Smooth muscle cell (in vitro differentiated cells): ENCODE data around the gene OBSCN. TPM values are rescaled to one million over a fixed set of nuclear protein-coding genes. Genes with fewer than 3 reads are reported as not detected.
"Not testable (repeated sequence)": the region's sequence is repeated elsewhere in the genome, so short reads cannot be mapped to it uniquely, and the experiment has no call there.

Experiments used
- DNase-seq: peaks from one replicate; lab custom pipeline; 2025; ENCODE audit not compliant: unreplicated experiment; lab: John Stamatoyannopoulos, UW
- H2AFZ ChIP-seq: fragments of 200-600 bp; sonication (generic); 2 replicates; pipeline ENCODE4 v1.6.0; 2016; ENCODE audit warnings: antibody characterized with exemption, low read depth, mild to moderate bottlenecking
- H3F3A ChIP-seq: fragments of 200-600 bp; sonication (generic); 2 replicates; pipeline ENCODE4 v1.6.0; 2017; ENCODE audit warnings: antibody characterized with exemption, low read depth
- H3K27ac ChIP-seq: fragments of 200-600 bp; sonication (generic); 2 replicates; pipeline ENCODE4 v1.5.1; 2016; ENCODE audit warnings: low read depth, mild to moderate bottlenecking
- H3K27me3 ChIP-seq: fragments of 200-600 bp; sonication (generic); 2 replicates; pipeline ENCODE4 v1.6.1; 2016; ENCODE audit warnings: low read depth, mild to moderate bottlenecking
- H3K36me3 ChIP-seq: fragments of 200-600 bp; sonication (generic); 2 replicates; pipeline ENCODE4 v1.5.1; 2016; ENCODE audit warnings: low read depth
- H3K4me1 ChIP-seq: fragments of 200-600 bp; sonication (generic); 2 replicates; pipeline ENCODE4 v1.5.1; 2016; ENCODE audit warnings: low read depth
- H3K4me2 ChIP-seq: fragments of 200-600 bp; sonication (generic); 2 replicates; pipeline ENCODE4 v1.6.0; 2016; ENCODE audit warnings: mild to moderate bottlenecking
- H3K4me3 ChIP-seq: fragments of 200-600 bp; sonication (generic); 2 replicates; pipeline ENCODE4 v1.5.1; 2016; ENCODE audit warnings: mild to moderate bottlenecking
- H3K79me2 ChIP-seq: fragments of 200-600 bp; sonication (generic); 2 replicates; pipeline ENCODE4 v1.6.0; 2016; ENCODE audit warnings: low read depth, mild to moderate bottlenecking
- H3K9ac ChIP-seq: fragments of 200-600 bp; sonication (generic); 2 replicates; pipeline ENCODE4 v1.6.0; 2016; ENCODE audit warnings: low read depth
- H3K9me3 ChIP-seq: fragments of 200-600 bp; sonication (generic); replicated peaks from 2 replicates; pipeline ENCODE4 v1.5.1; 2016; ENCODE audit warnings: low read depth
- H4K20me1 ChIP-seq: fragments of 200-600 bp; sonication (generic); 2 replicates; pipeline ENCODE4 v1.6.0; 2016; ENCODE audit warnings: low read depth
- CTCF ChIP-seq: fragments of 200-600 bp; sonication (generic); IDR thresholded peaks from 2 replicates; pipeline ENCODE4 v1.5.1; 2017; ENCODE audit warnings: borderline replicate concordance, mild to moderate bottlenecking, antibody characterized with exemption; ENCODE audit not compliant: insufficient read depth, poor library complexity, severe bottlenecking
- WGBS: methylation state at CpG from one replicate; pipeline ENCODE4 v1.1.7; 2016; ENCODE audit warnings: low lambda C conversion rate; 5-methylcytosine and 5-hydroxymethylcytosine counted together
- polyA plus RNA-seq: library from polyadenylated mRNA; unstranded; fragments of >200 nt; fragmentation: Nextera tagmentation; extraction: Ambion mirVana; gene quantifications from 2 replicates; pipeline ENCODE4 v1.2.1, GENCODE V29; 2016
- total RNA-seq: library from RNA; depleted of rRNA; stranded (reverse); fragments of >200 nt; gene quantifications from 2 replicates; pipeline ENCODE4 v1.2.3, GENCODE V29; 2014

The OBSCN gene
- total and polyA plus RNA-seq, 2 experiments from 2014 or later, result 3.8 to 10.6 TPM

GRCh38 chr1:228265167-228265566 is 57.3 kb downstream of the OBSCN start:
- Histone ChIP-seq H4K20me1 (no peaks in the 10 kb centered on the region), H3K4me3 (no peak overlapping the region), H3K4me2 (no peak overlapping the region), H3K36me3 (peaks cover 5% of the 10 kb centered on the region), H3K79me2 (no peaks in the 10 kb centered on the region), H2AFZ (no peak overlapping the region), H3K27ac (no peak overlapping the region), H3K9ac (no peak overlapping the region), H3K27me3 (no peaks in the 10 kb centered on the region), H3F3A (no peaks in the 10 kb centered on the region), H3K4me1 (no peaks in the 10 kb centered on the region), H3K9me3 (peaks cover 5% of the 10 kb centered on the region)
- DNase-seq, result no peak
- TF ChIP-seq CTCF, result no peak

GRCh38 chr1:228267962-228268880 is 60.4 kb downstream of the OBSCN start:
- H3K4me3 ChIP-seq, result no peak overlapping the region
- H3K9me3 ChIP-seq, result no peaks in the 10 kb centered on the region
- H3F3A ChIP-seq, result no peaks in the 10 kb centered on the region
- WGBS, result 89% methylated on average over 22 of the region's 22 CpGs
- no peak overlapping the region for H2AFZ ChIP-seq
- H3K27me3 ChIP-seq, result no peaks in the 10 kb centered on the region
- H3K9ac ChIP-seq, result no peak overlapping the region
- no peaks in the 10 kb centered on the region for H4K20me1 ChIP-seq
- no peak overlapping the region for H3K27ac ChIP-seq
- no peaks in the 10 kb centered on the region for H3K36me3 ChIP-seq
- no peaks in the 10 kb centered on the region for H3K4me1 ChIP-seq
- no peaks in the 10 kb centered on the region for H3K79me2 ChIP-seq
- no peak for DNase-seq
- no peak overlapping the region for H3K4me2 ChIP-seq
- no peak for TF ChIP-seq CTCF

- H3K79me2 ChIP-seq, result no peaks in the 10 kb centered on the region
- no peaks in the 10 kb centered on the region for H4K20me1 ChIP-seq
- H3K27ac ChIP-seq, result no peak overlapping the region
- H3K4me3 ChIP-seq, result no peak overlapping the region
- WGBS, result 94% methylated on average over 8 of the region's 8 CpGs
- TF ChIP-seq CTCF, result no peak
- H3K36me3 ChIP-seq, result no peaks in the 10 kb centered on the region
- no peak for DNase-seq
- no peak overlapping the region for H2AFZ ChIP-seq
- H3K4me1 ChIP-seq, result no peaks in the 10 kb centered on the region
- no peaks in the 10 kb centered on the region for H3K9me3 ChIP-seq
- no peak overlapping the region for H3K9ac ChIP-seq
- no peaks in the 10 kb centered on the region for H3F3A ChIP-seq
- H3K27me3 ChIP-seq, result no peaks in the 10 kb centered on the region
- H3K4me2 ChIP-seq, result no peak overlapping the region
These were observed 61.0 kb downstream of the OBSCN start for GRCh38 chr1:228268881-228269265.

GRCh38 chr1:228269431-228269830 is 61.6 kb downstream of the OBSCN start:
- not testable (repeated sequence) for H3K4me3 ChIP-seq, H3K36me3 ChIP-seq, H3K9me3 ChIP-seq, H3K27me3 ChIP-seq, H3K9ac ChIP-seq, H3F3A ChIP-seq, H3K27ac ChIP-seq, DNase-seq, H3K4me1 ChIP-seq, H4K20me1 ChIP-seq, H2AFZ ChIP-seq, H3K4me2 ChIP-seq, H3K79me2 ChIP-seq
- WGBS, result 94% methylated on average over 13 of the region's 17 CpGs
